K562 (cell line): ENCODE measurements around the gene ATP6V1A. TPM values are rescaled to one million over a fixed set of nuclear protein-coding genes. Genes with fewer than 3 reads are reported as not detected.

Experiments
- CREB3 ChIP-seq: fragments of 450-650 bp; conservative IDR thresholded peaks from 2 replicates; pipeline ENCODE4 v1.6.1; 2016; ENCODE audit warnings: missing genetic modification characterization, low read depth, mild to moderate bottlenecking, missing compliant biosample characterization, moderate library complexity
- HDAC1 ChIP-seq, 2 experiments: fragments of 450-650 bp; IDR thresholded peaks; 2 replicates each; pipeline ENCODE4 v1.6.1; 2016 to 2017; ENCODE audit warnings: inconsistent platforms in 1 of 2, mild to moderate bottlenecking in 1 of 2, moderate library complexity in 1 of 2
- HDAC2 ChIP-seq: fragments of 450-650 bp; IDR thresholded peaks from 2 replicates; pipeline ENCODE4 v1.6.1; 2016; ENCODE audit warnings: mild to moderate bottlenecking
- HNRNPL ChIP-seq: fragments of 200-400 bp; formaldehyde crosslinking; IDR thresholded peaks from 2 replicates; pipeline ENCODE4 v1.6.1; 2017; ENCODE audit warnings: low read depth, mild to moderate bottlenecking, low read length
- JUN ChIP-seq, 2 experiments: sonication (generic) in 1 of 2; formaldehyde crosslinking in 1 of 2; IDR thresholded peaks; 2 replicates each; pipeline versions ENCODE4 v1.6.1 to v1.8.0; 2012 to 2022; ENCODE audit warnings: borderline replicate concordance in 2 of 2, mild to moderate bottlenecking in 2 of 2, improper control_type of control experiment in 1 of 2, low read depth in 1 of 2, low read length in 1 of 2, missing genetic modification reagents in 1 of 2
- KAT7 ChIP-seq: sonication (generic); formaldehyde crosslinking; IDR thresholded peaks from 2 replicates; pipeline ENCODE4 v1.8.0; 2022; ENCODE audit warnings: missing genetic modification reagents, mild to moderate bottlenecking, borderline replicate concordance
- POLR2AphosphoS5 ChIP-seq: IDR thresholded peaks from 2 replicates; pipeline ENCODE4 v1.6.1; 2011; ENCODE audit warnings: mild to moderate bottlenecking, low read depth, low read length, moderate library complexity; ENCODE audit not compliant: control insufficient read depth, insufficient read depth
- SLC30A9 ChIP-seq: fragments of 250-450 bp; sonication (Bioruptor Pico); IDR thresholded peaks from 2 replicates; pipeline ENCODE4 v1.8.0; 2022; ENCODE audit warnings: mild to moderate bottlenecking, moderate library complexity
- TBP ChIP-seq: optimal IDR thresholded peaks from 2 replicates; pipeline ENCODE3; 2011; ENCODE audit warnings: low read depth, low read length, improper control_type of control experiment
- UBTF ChIP-seq, 2 experiments: IDR thresholded peaks; 2 replicates each; pipeline ENCODE4 v1.6.1; 2012; ENCODE audit warnings: improper control_type of control experiment in 2 of 2, low read depth in 2 of 2, low read length in 2 of 2, borderline replicate concordance in 1 of 2
- ZNF407 ChIP-seq: fragments of 450-650 bp; IDR thresholded peaks from 2 replicates; pipeline ENCODE4 v1.6.1; 2016; ENCODE audit warnings: low read depth
- ZNF41 ChIP-seq: fragments of 250-450 bp; sonication (Bioruptor Pico); conservative IDR thresholded peaks from 2 replicates; pipeline ENCODE4 v1.4.0; 2020; ENCODE audit warnings: mild to moderate bottlenecking
- ZNF586 ChIP-seq: fragments of 450-650 bp; formaldehyde crosslinking; conservative IDR thresholded peaks from 2 replicates; pipeline ENCODE4 v1.4.0; 2020; ENCODE audit warnings: mild to moderate bottlenecking, moderate library complexity
- polyA plus RNA-seq, 8 experiments: library from polyadenylated mRNA; depleted of rRNA in 4 of 8; stranded (reverse) in 5 of 8; unstranded in 3 of 8; fragments of >200 nt; fragmentation: Nextera tagmentation in 2 of 8; fragmentation: Illumina TruSeq in 1 of 8; extraction: Ambion mirVana in 2 of 8; extraction: Trizol in 1 of 8; gene quantifications; 2 replicates each; pipeline versions ENCODE4 v1.2.1 to v1.2.3, GENCODE V29; 2011 to 2014; ENCODE audit warnings: inconsistent platforms in 1 of 8, missing spikeins in 1 of 8
- total RNA-seq, 7 experiments: library from RNA; depleted of rRNA in 6 of 7; stranded (reverse); fragments of >200 nt in 6 of 7; fragmentation: Illumina TruSeq in 2 of 7; extraction: Trizol in 2 of 7; gene quantifications; 2 replicates each; pipeline versions ENCODE4 v1.2.1 to v1.2.3, GENCODE V29; 2011 to 2021; ENCODE audit warnings: low replicate concordance in 1 of 7

Gene ATP6V1A
- total and polyA plus RNA-seq, 9 of the 15 experiments (the other 6 are each of a cell fraction or from before 2014, with no cell fraction given), result 23.6 to 57.1 (median 39.9) TPM

GRCh38 chr3:113747283-113748046, 630 bp downstream of the ATP6V1A start (continued):
- TF ChIP-seq UBTF (IDR thresholded peaks at IDR 0.05; ENCODE audit: borderline replicate concordance in 1 of 2, low read depth in 2 of 2, low read length in 2 of 2), result 0 out of 4 replicates have a peak, but pooled peaks have one; percentile 27 to 50
- no peak for TF ChIP-seq HDAC2
- TF ChIP-seq HNRNPL, result no peak
- TF ChIP-seq ZNF407, result no peak
- no peak for TF ChIP-seq JUN (IDR thresholded peaks at IDR 0.05; ENCODE audit: borderline replicate concordance, low read depth, low read length)
- no peak for TF ChIP-seq JUN (CRISPR knock-in tag; IDR thresholded peaks at IDR 0.05; ENCODE audit: borderline replicate concordance)
- no peak for TF ChIP-seq POLR2AphosphoS5
- no peak for TF ChIP-seq SLC30A9 (CRISPR knock-in tag)
- TF ChIP-seq ZNF41 (CRISPR knock-in tag), result no peak
- no peak for TF ChIP-seq TBP
- TF ChIP-seq CREB3 (tag), result no peak
- TF ChIP-seq ZNF586 (CRISPR knock-in tag), result no peak
- TF ChIP-seq HDAC1 (IDR thresholded peaks at IDR 0.05), result peak in 1 of 2 experiments; percentile 55; a peak in 1 of 4 replicates
- TF ChIP-seq KAT7 (CRISPR knock-in tag), result 0 out of 2 replicates have a peak, but pooled peaks have one; percentile 20
